ENCODE measurements around the gene EXOC6B. TPM values are rescaled to one million over a fixed set of nuclear protein-coding genes. Genes with fewer than 3 reads are reported as not detected.

EXOC6B gene
- total and polyA plus RNA-seq, 2 of the 8 experiments (the other 6 are each of a cell fraction or from before 2014, with no cell fraction given) = 13.5 to 33.0 TPM

DNA sequence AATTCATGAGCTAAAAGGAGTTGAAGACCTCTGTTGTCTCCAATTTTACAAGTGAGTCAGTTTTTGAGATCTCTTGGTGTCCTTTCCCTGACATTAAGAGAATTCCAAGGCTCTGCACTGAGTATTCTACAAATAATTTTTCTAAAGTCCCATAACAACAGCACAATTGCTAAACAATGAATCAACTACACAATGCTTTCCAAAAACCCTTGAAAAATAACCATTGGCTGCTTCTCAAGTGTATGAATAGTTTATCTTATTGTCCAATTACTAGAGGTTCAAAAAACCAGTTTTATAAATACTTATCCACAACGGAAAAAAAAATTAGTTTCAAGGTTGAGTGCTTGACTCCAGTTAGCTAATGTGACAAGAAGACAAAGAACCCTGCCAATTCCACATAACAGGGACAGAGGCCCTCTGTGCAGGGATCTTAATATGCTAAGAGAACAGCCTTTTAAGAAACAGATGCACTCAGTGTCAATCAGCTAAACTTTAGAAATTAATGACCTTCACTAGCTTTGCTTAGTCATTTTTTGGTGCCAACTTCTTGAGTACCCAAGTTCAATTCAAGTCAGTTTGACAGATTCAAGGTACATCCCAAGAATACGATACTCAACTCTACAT lies 411.6 kb downstream of the EXOC6B start (continued):
- TF ChIP-seq, protein P1, sequence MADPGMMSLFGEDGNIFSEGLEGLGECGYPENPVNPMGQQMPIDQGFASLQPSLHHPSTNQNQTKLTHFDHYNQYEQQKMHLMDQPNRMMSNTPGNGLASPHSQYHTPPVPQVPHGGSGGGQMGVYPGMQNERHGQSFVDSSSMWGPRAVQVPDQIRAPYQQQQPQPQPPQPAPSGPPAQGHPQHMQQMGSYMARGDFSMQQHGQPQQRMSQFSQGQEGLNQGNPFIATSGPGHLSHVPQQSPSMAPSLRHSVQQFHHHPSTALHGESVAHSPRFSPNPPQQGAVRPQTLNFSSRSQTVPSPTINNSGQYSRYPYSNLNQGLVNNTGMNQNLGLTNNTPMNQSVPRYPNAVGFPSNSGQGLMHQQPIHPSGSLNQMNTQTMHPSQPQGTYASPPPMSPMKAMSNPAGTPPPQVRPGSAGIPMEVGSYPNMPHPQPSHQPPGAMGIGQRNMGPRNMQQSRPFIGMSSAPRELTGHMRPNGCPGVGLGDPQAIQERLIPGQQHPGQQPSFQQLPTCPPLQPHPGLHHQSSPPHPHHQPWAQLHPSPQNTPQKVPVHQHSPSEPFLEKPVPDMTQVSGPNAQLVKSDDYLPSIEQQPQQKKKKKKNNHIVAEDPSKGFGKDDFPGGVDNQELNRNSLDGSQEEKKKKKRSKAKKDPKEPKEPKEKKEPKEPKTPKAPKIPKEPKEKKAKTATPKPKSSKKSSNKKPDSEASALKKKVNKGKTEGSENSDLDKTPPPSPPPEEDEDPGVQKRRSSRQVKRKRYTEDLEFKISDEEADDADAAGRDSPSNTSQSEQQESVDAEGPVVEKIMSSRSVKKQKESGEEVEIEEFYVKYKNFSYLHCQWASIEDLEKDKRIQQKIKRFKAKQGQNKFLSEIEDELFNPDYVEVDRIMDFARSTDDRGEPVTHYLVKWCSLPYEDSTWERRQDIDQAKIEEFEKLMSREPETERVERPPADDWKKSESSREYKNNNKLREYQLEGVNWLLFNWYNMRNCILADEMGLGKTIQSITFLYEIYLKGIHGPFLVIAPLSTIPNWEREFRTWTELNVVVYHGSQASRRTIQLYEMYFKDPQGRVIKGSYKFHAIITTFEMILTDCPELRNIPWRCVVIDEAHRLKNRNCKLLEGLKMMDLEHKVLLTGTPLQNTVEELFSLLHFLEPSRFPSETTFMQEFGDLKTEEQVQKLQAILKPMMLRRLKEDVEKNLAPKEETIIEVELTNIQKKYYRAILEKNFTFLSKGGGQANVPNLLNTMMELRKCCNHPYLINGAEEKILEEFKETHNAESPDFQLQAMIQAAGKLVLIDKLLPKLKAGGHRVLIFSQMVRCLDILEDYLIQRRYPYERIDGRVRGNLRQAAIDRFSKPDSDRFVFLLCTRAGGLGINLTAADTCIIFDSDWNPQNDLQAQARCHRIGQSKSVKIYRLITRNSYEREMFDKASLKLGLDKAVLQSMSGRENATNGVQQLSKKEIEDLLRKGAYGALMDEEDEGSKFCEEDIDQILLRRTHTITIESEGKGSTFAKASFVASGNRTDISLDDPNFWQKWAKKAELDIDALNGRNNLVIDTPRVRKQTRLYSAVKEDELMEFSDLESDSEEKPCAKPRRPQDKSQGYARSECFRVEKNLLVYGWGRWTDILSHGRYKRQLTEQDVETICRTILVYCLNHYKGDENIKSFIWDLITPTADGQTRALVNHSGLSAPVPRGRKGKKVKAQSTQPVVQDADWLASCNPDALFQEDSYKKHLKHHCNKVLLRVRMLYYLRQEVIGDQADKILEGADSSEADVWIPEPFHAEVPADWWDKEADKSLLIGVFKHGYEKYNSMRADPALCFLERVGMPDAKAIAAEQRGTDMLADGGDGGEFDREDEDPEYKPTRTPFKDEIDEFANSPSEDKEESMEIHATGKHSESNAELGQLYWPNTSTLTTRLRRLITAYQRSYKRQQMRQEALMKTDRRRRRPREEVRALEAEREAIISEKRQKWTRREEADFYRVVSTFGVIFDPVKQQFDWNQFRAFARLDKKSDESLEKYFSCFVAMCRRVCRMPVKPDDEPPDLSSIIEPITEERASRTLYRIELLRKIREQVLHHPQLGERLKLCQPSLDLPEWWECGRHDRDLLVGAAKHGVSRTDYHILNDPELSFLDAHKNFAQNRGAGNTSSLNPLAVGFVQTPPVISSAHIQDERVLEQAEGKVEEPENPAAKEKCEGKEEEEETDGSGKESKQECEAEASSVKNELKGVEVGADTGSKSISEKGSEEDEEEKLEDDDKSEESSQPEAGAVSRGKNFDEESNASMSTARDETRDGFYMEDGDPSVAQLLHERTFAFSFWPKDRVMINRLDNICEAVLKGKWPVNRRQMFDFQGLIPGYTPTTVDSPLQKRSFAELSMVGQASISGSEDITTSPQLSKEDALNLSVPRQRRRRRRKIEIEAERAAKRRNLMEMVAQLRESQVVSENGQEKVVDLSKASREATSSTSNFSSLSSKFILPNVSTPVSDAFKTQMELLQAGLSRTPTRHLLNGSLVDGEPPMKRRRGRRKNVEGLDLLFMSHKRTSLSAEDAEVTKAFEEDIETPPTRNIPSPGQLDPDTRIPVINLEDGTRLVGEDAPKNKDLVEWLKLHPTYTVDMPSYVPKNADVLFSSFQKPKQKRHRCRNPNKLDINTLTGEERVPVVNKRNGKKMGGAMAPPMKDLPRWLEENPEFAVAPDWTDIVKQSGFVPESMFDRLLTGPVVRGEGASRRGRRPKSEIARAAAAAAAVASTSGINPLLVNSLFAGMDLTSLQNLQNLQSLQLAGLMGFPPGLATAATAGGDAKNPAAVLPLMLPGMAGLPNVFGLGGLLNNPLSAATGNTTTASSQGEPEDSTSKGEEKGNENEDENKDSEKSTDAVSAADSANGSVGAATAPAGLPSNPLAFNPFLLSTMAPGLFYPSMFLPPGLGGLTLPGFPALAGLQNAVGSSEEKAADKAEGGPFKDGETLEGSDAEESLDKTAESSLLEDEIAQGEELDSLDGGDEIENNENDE (IDR thresholded peaks at IDR 0.05; ENCODE audit: insufficient replicate concordance, low read length) = no peak
- TF ChIP-seq TBP (IDR thresholded peaks at IDR 0.05; ENCODE audit: low read depth, low read length) (no peak), KDM5A (IDR thresholded peaks at IDR 0.05; ENCODE audit: low read length) (no peak), EZH2 (IDR thresholded peaks at IDR 0.05; ENCODE audit: low read depth, low read length, severe bottlenecking) (no peak), NRF1 (IDR thresholded peaks at IDR 0.05; ENCODE audit: low read depth, low read length) (no peak), CHD2 (IDR thresholded peaks at IDR 0.05; ENCODE audit: low read length) (no peak)
